NCI-H524 (cell line): Measurements from ENCODE around the gene FEZF2.
A peak's percentile ranks its signal among the peaks of the same experiment; 100 is the strongest.

Experiments
- DNase-seq, 2 experiments: peaks; one replicate each; lab custom pipeline; 2025; lab: John Stamatoyannopoulos, UW

FEZF2 gene

DNA sequence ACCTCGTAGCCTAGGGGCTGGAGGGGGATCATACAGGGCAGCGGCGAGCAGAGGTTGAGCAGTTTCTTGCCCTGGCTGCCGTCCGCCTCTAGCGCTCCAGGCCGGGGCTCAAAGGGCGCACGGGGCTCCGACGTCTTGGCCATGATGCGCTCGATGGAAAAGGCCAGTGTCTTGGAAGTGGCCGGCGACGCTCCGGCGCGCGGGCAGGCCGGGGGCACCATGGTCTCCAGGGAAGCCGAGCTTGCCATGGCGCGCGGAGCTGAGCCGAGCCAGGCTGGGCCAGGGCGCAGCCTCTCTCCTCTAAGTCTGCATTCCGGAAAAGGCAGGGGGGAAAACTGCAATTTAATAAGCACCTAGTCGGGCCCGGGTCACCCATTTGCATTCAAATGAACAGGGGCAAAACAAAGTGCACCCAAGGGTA is 719 bp downstream of the FEZF2 start:
- peak in 1 of 2 experiments; percentile 38 for DNase-seq

DNA sequence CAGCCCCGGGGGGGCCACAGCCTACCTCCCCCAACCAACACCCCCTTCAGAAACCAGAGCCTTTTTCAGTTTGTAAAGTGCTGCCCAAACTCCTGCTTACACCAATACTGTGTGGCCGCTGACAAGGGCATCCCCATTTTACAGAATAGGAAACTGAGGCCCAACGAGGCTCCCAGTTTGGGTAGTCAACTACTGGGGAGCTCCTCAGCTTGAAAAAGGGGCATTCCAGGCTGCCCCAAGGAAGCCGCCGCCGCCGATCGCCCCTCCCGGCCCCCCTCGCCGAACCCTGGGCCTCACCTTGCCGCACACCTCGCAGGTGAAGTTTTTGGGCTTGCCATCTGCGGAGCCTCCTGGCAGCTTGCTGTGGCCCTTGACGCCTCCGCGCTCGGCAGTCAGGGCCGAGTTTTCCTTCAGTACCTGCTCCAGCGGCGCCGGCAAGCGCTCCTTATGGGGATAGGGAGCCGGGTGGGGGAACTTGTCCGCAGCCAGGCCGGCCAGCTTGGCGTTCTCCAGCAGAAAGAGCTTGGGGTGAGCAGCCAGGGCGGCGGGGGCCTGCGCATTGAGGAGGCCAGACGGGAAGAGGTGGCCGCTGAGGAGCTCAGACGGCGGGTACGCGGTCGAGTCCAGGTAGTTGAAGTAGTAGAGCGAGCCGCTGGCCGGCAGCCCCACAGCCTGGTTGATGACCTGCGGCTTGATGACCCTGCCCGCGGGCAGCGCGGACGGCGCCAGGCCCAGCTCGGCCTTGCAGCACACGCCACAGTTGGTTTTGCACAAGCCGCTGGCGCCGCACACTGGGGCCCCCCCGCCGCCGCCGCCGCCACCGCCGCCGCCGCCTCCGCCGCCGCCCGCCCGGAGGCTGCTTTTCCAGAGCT is 1.4 kb downstream of the FEZF2 start:
- DNase-seq, result peak in 1 of 2 experiments; percentile 17

- no peak for DNase-seq
Measured at GRCh38 chr3:62370858-62371719, 2.3 kb downstream of the FEZF2 start.

DNA sequence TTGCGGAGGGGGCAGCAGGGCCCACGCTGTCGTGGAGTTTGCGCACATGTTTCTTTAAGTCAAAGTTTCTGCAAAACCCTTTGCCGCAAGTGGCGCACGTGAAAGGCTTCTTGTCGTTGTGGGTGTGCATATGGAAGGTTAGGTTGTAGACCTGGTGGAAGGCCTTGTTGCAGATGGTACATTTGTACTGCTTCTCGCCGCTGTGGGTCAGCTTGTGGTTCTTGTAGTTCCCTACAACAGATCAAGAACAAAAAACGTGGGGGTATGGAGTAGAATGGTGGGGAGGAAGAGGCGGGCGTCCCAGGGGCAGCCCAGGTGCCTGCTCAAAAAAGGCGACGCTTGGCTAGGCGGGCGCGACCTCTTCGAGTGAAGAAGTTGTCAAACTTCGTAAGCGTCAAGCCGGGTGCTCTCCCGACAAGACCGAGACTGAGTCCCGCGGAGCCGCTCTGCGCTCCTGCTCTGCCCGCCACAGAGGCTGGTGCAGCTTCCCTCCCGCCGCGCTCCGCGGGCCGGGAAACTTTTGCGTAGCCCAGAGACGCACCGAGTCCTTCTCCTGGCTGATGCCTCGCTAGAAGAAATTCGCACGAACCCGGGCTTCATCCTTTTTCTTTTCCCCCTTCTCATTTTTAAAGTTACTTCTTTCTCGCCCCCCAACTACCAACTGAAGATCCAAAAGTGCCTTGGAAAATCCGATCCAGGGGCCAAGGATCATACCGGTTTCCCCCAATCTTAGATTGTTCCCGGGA is 3.1 kb downstream of the FEZF2 start:
- no peak for DNase-seq

DNA sequence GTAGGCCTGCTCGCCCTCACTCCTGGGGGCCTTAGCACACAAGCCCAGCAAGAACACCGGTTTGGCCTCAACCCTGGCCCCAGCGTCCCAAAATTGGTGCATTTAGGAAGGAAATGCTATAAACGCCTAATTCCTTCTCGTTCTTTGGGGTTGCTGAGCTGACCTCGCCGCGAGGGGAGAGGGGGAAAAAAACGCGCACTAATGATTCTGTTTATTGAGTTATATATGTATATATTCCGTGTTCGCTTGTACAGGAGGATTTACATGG is 3.9 kb downstream of the FEZF2 start:
- DNase-seq, result no peak

- DNase-seq, result peak in 1 of 2 experiments; percentile 5
Measured at GRCh38 chr3:62368705-62369475, 4.5 kb downstream of the FEZF2 start.

DNA sequence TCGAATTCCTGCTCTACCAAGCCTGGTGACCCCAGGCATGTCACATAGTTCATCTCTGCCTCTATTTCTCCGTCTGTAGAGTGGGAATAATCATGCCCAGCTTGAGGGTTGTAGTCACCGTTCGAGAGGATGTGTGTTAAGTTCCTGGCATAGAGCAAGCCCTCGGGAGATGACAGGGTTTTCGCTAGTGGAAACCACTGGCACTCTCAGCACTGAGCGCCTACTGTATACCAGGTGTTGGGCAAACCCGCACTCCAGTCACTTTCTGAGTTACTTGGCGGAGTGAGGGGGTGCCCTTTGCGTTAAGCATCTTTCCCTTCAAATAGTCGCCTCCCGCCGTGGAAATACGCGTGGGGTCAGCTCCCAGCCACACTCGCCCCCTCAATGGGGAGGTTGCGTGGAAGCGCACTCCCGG is 5.1 kb downstream of the FEZF2 start:
- DNase-seq, result no peak

DNA sequence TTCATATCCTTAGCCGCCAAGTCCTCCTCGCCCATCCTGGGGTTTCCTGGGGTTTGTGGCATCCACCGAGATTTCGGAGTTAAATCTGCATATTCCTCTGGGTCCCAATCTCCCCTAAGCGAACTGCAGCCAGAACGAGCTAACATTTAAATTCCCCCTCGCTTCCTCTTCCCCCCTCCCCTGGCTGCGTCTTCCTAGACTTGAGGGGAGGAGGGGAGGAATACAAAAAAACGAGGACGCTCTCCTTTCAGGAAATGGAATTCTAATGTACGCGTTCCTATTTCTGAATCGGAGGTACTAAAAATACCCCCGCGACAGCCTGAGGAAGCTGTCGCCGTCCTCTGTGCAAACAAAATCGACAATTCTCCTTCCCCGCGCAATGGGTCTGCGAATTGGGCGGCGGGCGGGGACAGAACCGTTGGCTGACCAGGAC is 5.6 kb downstream of the FEZF2 start:
- no peak for DNase-seq

- DNase-seq, result no peak
Measured at GRCh38 chr3:62366126-62366484, 7.2 kb downstream of the FEZF2 start.

GRCh38 chr3:62365391-62366125 is 7.8 kb downstream of the FEZF2 start:
- DNase-seq, result no peak

DNA sequence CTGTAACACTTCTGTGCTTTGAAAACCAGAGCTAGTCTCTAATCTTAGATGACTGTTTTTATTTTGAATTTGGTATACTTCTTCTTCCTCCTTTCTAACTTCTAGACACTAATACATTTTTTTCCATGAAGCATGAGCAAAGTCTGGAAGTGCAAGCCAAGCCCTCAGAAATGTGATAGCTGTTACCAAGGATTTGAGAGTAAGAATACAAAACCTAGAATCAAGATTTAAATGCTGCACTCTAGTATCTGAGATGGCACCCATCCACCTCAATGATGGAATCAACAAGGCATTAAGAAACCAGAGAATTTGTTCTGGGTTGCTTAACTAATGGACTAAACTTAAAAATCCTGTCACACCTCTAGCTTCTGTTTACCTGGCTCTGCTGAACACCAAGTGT is 9.2 kb downstream of the FEZF2 start:
- no peak for DNase-seq

GRCh38 chr3:62363275-62363674 is 10.1 kb downstream of the FEZF2 start:
- no peak for DNase-seq

DNA sequence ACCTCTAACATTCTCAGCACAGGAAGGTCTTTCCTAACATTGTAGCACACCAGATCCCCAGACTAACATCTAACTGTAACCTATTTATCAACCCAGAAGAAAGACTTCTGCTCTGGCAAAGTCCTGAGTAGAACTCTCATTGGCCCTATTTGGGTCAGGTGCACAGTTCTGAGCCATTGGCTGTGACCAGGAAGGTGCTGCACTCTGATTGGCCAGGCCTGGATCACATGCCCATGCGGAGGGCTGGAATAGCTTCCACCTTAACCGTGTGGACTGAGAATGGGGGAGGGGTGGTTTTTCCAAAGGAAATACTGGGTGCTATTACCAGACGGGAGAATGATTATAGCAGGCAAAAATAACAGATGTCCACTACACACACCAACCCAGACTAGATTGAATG is 11.5 kb downstream of the FEZF2 start:
- DNase-seq, result peak in 1 of 2 experiments; percentile 39

GRCh38 chr3:62361261-62361660 is 12.1 kb downstream of the FEZF2 start:
- no peak for DNase-seq

- DNase-seq, result peak in 1 of 2 experiments; percentile 41
Measured at GRCh38 chr3:62359531-62359930, 13.8 kb downstream of the FEZF2 start.

DNA sequence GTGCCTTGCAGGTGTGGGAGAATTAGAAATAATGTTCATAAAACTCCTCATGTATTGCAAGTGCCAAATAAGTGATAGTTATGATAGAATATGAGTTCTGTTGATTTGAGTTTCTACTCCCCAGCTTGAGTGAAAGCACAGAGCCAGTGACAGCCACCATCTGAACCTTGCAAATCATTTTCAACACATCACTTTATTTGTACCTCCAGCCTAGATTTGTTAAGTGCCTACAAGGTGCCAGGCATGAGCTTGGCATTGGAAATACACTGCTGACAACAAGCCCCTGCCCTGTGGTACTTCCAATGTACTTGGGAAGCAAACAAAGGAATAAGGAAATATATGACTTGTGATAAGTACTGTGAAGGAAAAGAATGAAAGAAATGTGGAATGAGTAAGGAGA is 17.0 kb downstream of the FEZF2 start:
- DNase-seq, result no peak

GRCh38 chr3:62355703-62356102 is 17.6 kb downstream of the FEZF2 start:
- DNase-seq, result no peak

GRCh38 chr3:62343755-62344154 is 29.6 kb downstream of the FEZF2 start:
- no peak for DNase-seq

GRCh38 chr3:62335196-62335595 is 38.2 kb downstream of the FEZF2 start:
- peak; percentile 67 to 84 for DNase-seq

DNA sequence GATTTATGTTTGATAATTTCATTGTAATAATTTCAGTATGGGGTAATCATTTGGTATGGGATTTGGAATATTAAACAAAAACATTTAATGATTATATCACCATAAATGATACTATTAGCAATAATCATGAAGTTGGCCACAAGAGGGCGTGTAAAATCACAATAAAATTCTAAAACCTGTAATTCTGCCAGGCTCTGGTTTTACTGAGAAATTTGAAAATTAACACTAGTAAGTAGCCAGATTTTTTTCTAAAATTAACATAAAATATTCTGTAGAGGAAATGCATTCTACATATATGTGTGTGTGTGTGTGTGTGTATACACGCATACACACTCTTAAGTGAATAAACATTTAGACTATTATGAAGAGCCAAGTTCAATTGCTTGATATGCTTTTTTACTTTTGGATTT is 40.5 kb downstream of the FEZF2 start:
- peak in 1 of 2 experiments; percentile 9 for DNase-seq

- no peak for DNase-seq
Measured at GRCh38 chr3:62332017-62332416, 41.3 kb downstream of the FEZF2 start.
